Measurements from ENCODE around the gene KPNA1.

The KPNA1 gene

GRCh38 chr3:122514123-122515019 is at the start of gene KPNA1:
Gene KPNA1, minus strand, starts transcription at chr3:122514939. Its CDS starts 18,374 bp downstream, at chr3:122496565.
- FAIRE-seq: no peak

- FAIRE-seq: no peak
Measured at GRCh38 chr3:122564155-122564912, 49.6 kb upstream of the KPNA1 start, which contains the start of the genes DTX3L and PARP9. Gene DTX3L, plus strand, starts transcription at chr3:122564338. Its CDS starts 89 bp downstream, at chr3:122564427. Gene PARP9, minus strand, starts transcription at chr3:122564300. Its CDS starts 4,680 bp downstream, at chr3:122559620.

- no peak for FAIRE-seq
Measured at GRCh38 chr3:122563717-122564025, 48.9 kb upstream of the KPNA1 start.

GRCh38 chr3:122562923-122563716 is 48.4 kb upstream of the KPNA1 start:
- FAIRE-seq: no peak

- FAIRE-seq: peak; percentile 95
Measured at GRCh38 chr3:122560680-122561079, 45.9 kb upstream of the KPNA1 start.

GRCh38 chr3:122559906-122560305 is 45.2 kb upstream of the KPNA1 start:
- no peak for FAIRE-seq

GRCh38 chr3:122558605-122559004 is 43.9 kb upstream of the KPNA1 start:
- FAIRE-seq: no peak

- no peak for FAIRE-seq
Measured at GRCh38 chr3:122557356-122557755, 42.6 kb upstream of the KPNA1 start.

- no peak for FAIRE-seq
Measured at GRCh38 chr3:122555275-122556071, 40.7 kb upstream of the KPNA1 start.

- FAIRE-seq: no peak
Measured at GRCh38 chr3:122553171-122553570, 38.4 kb upstream of the KPNA1 start.

- no peak for FAIRE-seq
Measured at GRCh38 chr3:122548619-122549018, 33.9 kb upstream of the KPNA1 start.

- FAIRE-seq: no peak
Measured at GRCh38 chr3:122548076-122548475, 33.3 kb upstream of the KPNA1 start.

GRCh38 chr3:122546151-122546550 is 31.4 kb upstream of the KPNA1 start:
- FAIRE-seq: no peak

GRCh38 chr3:122538956-122539490 is 24.3 kb upstream of the KPNA1 start:
- no peak for FAIRE-seq

- no peak for FAIRE-seq
Measured at GRCh38 chr3:122536632-122537001, 21.9 kb upstream of the KPNA1 start.

GRCh38 chr3:122535964-122536631 is 21.4 kb upstream of the KPNA1 start:
- FAIRE-seq: no peak

- no peak for FAIRE-seq
Measured at GRCh38 chr3:122533931-122534334, 19.2 kb upstream of the KPNA1 start.

GRCh38 chr3:122533480-122533879 is 18.7 kb upstream of the KPNA1 start:
- FAIRE-seq: no peak

- FAIRE-seq: no peak
Measured at GRCh38 chr3:122530164-122530563, 15.4 kb upstream of the KPNA1 start.

- FAIRE-seq: no peak
Measured at GRCh38 chr3:122523317-122523716, 8.6 kb upstream of the KPNA1 start.

- FAIRE-seq: no peak
Measured at GRCh38 chr3:122520861-122521260, 6.1 kb upstream of the KPNA1 start.

All from islet of Langerhans (tissue), 1 donor.